PC-9 (cell line): Measurements from ENCODE around the gene NCSTN. TPM values are rescaled to one million over a fixed set of nuclear protein-coding genes. Genes with fewer than 3 reads are reported as not detected.

Experiments
- BruUV-seq: library from RNA; stranded (reverse); fragments of 400-500 nt; replicated peaks from 2 replicates; lab custom pipeline; 2021; lab: Mats Ljungman, UMichigan
- CTCF ChIA-PET: fragments of 300-600 bp; sonication (Branson Sonifier 250); formaldehyde crosslinking; loops from one replicate; lab custom pipeline; 2022; ENCODE audit warnings: antibody characterized with exemption; lab: Charles Lee
- POLR2A ChIA-PET: fragments of 300-600 bp; sonication (Branson Sonifier 250); formaldehyde crosslinking; loops from one replicate; lab custom pipeline; 2022; ENCODE audit warnings: antibody characterized with exemption; ENCODE audit not compliant: unreplicated experiment; lab: Charles Lee
- DNase-seq, 2 experiments: peaks; one replicate each; pipeline versions ENCODE4 v3.0.0 to v3.0.0-alpha.2; 2015 to 2022; ENCODE audit warnings: mixed read lengths in 1 of 2
- H2AFZ ChIP-seq: fragments of 200-600 bp; sonication (generic); 2 replicates; pipeline ENCODE4 v1.8.1; 2017; ENCODE audit warnings: antibody characterized with exemption
- H3F3A ChIP-seq: fragments of 200-600 bp; sonication (generic); 2 replicates; pipeline ENCODE4 v1.8.1; 2017; ENCODE audit warnings: antibody characterized with exemption, mild to moderate bottlenecking, low read depth; ENCODE audit not compliant: insufficient read depth
- H3K27ac ChIP-seq: fragments of 200-600 bp; sonication (generic); 2 replicates; pipeline ENCODE4 v1.6.1; 2016; ENCODE audit warnings: mixed run types
- H3K27me3 ChIP-seq: fragments of 200-600 bp; sonication (generic); 2 replicates; pipeline ENCODE4 v1.6.1; 2016; ENCODE audit warnings: low read depth, mixed run types; ENCODE audit not compliant: insufficient read depth
- H3K36me3 ChIP-seq: fragments of 200-600 bp; sonication (generic); 2 replicates; pipeline ENCODE4 v1.6.1; 2016; ENCODE audit warnings: low read depth, mixed run types
- H3K4me1 ChIP-seq: fragments of 200-600 bp; sonication (generic); replicated peaks from 2 replicates; pipeline ENCODE4 v1.6.1; 2016; ENCODE audit warnings: mixed run types; ENCODE audit not compliant: insufficient read depth
- H3K4me2 ChIP-seq: fragments of 200-600 bp; sonication (generic); 2 replicates; pipeline ENCODE4 v1.6.1; 2017; ENCODE audit warnings: mixed run types
- H3K4me3 ChIP-seq: fragments of 200-600 bp; sonication (generic); 2 replicates; pipeline ENCODE4 v1.6.1; 2016; ENCODE audit warnings: mixed run types
- H3K79me2 ChIP-seq: fragments of 200-600 bp; sonication (generic); 2 replicates; pipeline ENCODE4 v1.6.1; 2017; ENCODE audit warnings: low read depth, mixed run types
- H3K9me2 ChIP-seq: fragments of 200-600 bp; sonication (generic); 2 replicates; pipeline ENCODE4 v1.8.1; 2017; ENCODE audit warnings: mild to moderate bottlenecking; ENCODE audit not compliant: insufficient read depth
- H3K9me3 ChIP-seq: fragments of 200-600 bp; sonication (generic); 2 replicates; pipeline ENCODE4 v1.8.1; 2016; ENCODE audit warnings: low read depth; ENCODE audit not compliant: insufficient read depth
- H4K20me1 ChIP-seq: fragments of 200-600 bp; sonication (generic); 2 replicates; pipeline ENCODE4 v1.8.1; 2017; ENCODE audit not compliant: insufficient read depth
- CTCF ChIP-seq: fragments of 200-600 bp; sonication (generic); conservative IDR thresholded peaks from 2 replicates; pipeline ENCODE4 v1.6.1; 2017; ENCODE audit warnings: mixed run types, antibody characterized with exemption, mild to moderate bottlenecking, moderate library complexity
- EZH2 ChIP-seq: fragments of 200-600 bp; sonication (generic); IDR thresholded peaks from 2 replicates; pipeline ENCODE4 v1.8.0; 2017; ENCODE audit warnings: antibody characterized with exemption, low read depth
- intact Hi-C: fragments of 100-400 bp; cut with micrococcal nuclease; formaldehyde crosslinking; loops from one replicate; pipeline ENCODE4 v1.10.0; 2022; ENCODE audit not compliant: unreplicated experiment
- total RNA-seq: library from RNA; stranded (reverse); gene quantifications from 2 replicates; pipeline ENCODE4 v1.2.3, GENCODE V29; 2021

NCSTN gene
- total RNA-seq, 1 experiment from 2014 or later, result 55.8 TPM

DNA sequence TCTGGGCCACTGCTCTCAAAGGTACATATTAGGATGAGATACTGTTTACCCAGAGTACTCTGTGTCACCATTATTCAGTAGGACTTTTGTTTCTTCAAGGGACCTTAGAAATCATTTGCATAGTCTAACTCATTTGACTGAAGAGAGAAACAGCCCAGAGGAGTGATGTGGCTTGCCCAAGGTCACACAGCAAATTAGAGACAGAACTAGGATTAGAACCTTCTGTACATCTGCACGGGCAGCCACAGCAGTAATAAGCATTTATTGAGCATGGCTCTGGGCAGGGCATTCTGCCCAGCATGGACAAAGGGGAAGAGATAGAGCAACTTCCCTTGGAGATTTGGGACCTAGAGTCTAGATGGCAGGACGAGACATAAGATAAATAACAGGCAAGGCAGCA is 18.0 kb downstream of the NCSTN start:
- Histone ChIP-seq H3K9me3 (no peaks in the 10 kb centered on the region), H3K27me3 (no peaks in the 10 kb centered on the region), H3K4me3 (no peak overlapping the region), H3K9me2 (no peaks in the 10 kb centered on the region), H3K79me2 (no peaks in the 10 kb centered on the region), H2AFZ (no peak overlapping the region), H3K27ac (no peak overlapping the region), H3K4me2 (no peak overlapping the region), H3F3A (no peaks in the 10 kb centered on the region), H3K36me3 (no peaks in the 10 kb centered on the region), H3K4me1 (no peaks in the 10 kb centered on the region), H4K20me1 (no peaks in the 10 kb centered on the region)
- DNase-seq, result no peak
- no TSS peak for BruUV-seq
- TF ChIP-seq CTCF, result no peak
- no peak for TF ChIP-seq EZH2
- ChIA-PET POLR2A (no interaction called here), CTCF (no interaction called here)
- intact Hi-C loops, result no loop called here

GRCh38 chr1:160361814-160362167 is 18.6 kb downstream of the NCSTN start:
- no peak for TF ChIP-seq CTCF
- no peak for TF ChIP-seq EZH2
- no peaks in the 10 kb centered on the region for H3K9me3 ChIP-seq
- no peak overlapping the region for H3K4me2 ChIP-seq
- no peaks in the 10 kb centered on the region for H3K27me3 ChIP-seq
- no TSS peak for BruUV-seq
- POLR2A ChIA-PET, result no interaction called here
- no peaks in the 10 kb centered on the region for H3F3A ChIP-seq
- H3K36me3 ChIP-seq, result no peaks in the 10 kb centered on the region
- no peaks in the 10 kb centered on the region for H3K9me2 ChIP-seq
- no peaks in the 10 kb centered on the region for H4K20me1 ChIP-seq
- intact Hi-C loops, result no loop called here
- DNase-seq, result peak in 1 of 2 experiments; percentile 15
- no peak overlapping the region for H3K4me3 ChIP-seq
- H3K79me2 ChIP-seq, result no peaks in the 10 kb centered on the region
- CTCF ChIA-PET, result interaction anchor here (0.5 kb wide), 1 partner anchor 25 kb away, joined by 5 read pairs; no protein-coding TSS in a partner anchor
- H3K4me1 ChIP-seq, result no peaks in the 10 kb centered on the region
- no peak overlapping the region for H3K27ac ChIP-seq
- no peak overlapping the region for H2AFZ ChIP-seq

- BruUV-seq, result no TSS peak
- intact Hi-C loops, result no loop called here
- no peaks in the 10 kb centered on the region for H3K9me3 ChIP-seq
Observed at GRCh38 chr1:160362168-160362957, 19.2 kb downstream of the NCSTN start.

More at GRCh38 chr1:160362168-160362957, 19.2 kb downstream of the NCSTN start:
- no peaks in the 10 kb centered on the region for H3K79me2 ChIP-seq
- no peak overlapping the region for H3K4me3 ChIP-seq
- H3K27me3 ChIP-seq, result no peaks in the 10 kb centered on the region
- peak in 1 of 2 experiments; percentile 10 for DNase-seq
- H3K27ac ChIP-seq, result no peak overlapping the region
- no peaks in the 10 kb centered on the region for H4K20me1 ChIP-seq
- CTCF ChIA-PET, result interaction anchor here (0.5 kb wide), 1 partner anchor 26 kb away, joined by 5 read pairs; no protein-coding TSS in a partner anchor
- TF ChIP-seq EZH2, result no peak
- no peak overlapping the region for H2AFZ ChIP-seq
- H3K9me2 ChIP-seq, result no peaks in the 10 kb centered on the region
- H3K36me3 ChIP-seq, result no peaks in the 10 kb centered on the region
- no peaks in the 10 kb centered on the region for H3K4me1 ChIP-seq
- H3F3A ChIP-seq, result no peaks in the 10 kb centered on the region
- POLR2A ChIA-PET, result no interaction called here
- H3K4me2 ChIP-seq, result no peak overlapping the region
